GM18511 (cell line): ENCODE results near the gene OVOL3.
"Not testable (repeated sequence)": the region's sequence is repeated elsewhere in the genome, so short reads cannot be mapped to it uniquely, and the experiment has no call there.

Experiments
- ATAC-seq: cut with Tn5 transposase; IDR thresholded peaks from one replicate; pipeline ENCODE4 v1.9.1; 2021; ENCODE audit warnings: mild to moderate bottlenecking, moderate library complexity; ENCODE audit not compliant: unreplicated experiment

Gene OVOL3

DNA sequence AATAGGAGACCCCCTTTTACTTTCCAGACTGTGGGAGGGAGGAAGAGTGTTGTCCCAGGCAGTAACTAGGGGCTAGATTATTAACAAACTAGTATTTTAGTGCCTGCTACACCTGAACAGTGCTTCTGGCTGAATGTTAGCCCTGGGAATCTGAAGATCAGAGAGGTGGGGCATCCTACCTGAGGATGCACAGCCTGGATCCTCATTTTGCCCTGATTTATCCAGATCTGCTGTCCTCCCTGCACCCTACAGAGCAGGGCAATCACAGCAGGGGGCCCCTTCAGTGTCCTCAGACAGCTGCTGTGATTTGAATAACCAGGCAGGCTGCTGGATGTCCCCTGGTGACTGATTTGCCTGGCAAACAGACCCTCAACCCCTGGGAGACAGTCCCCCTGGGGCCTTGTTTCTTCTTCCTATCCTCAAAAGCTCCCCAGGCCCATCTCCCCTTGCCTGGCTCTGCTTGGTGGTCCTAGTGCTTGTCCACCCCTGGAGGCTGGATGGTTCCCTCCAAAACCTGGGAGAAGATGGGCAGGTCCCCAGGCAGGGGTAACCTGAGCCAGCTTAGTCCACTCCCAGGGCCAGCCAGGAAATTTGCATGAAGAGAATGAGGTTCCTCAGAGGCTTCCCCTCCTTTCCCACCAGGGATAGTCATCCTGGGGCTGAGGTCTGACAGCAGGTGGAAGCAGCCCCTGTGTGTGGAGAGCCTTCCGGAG, at the start of gene OVOL3:
OVOL3 (plus strand) TSS at position 657 of the 713 bp plus-strand sequence. CDS start 60 bp downstream, outside the sequence.
- ATAC-seq: no peak

DNA sequence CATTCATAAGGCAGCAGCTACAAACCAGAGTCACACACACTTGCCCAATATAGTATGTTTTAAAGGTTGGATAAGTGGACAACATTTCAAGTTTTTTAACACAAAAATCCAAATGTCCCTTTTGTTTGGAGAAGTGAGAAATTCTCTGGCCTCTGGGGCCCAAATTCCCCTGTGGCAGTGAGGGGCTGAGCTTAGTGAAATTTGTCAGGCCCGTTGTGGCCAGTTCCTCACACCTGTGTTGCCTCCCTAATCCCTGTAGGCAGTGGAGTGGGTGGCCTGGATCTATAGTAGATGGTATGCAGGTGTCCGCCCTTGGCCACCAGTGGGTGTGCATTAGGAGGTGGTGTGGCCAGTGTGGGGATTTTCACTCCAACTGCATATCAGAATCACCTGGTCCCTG, 49.6 kb upstream of the OVOL3 start:
- ATAC-seq: no peak

DNA sequence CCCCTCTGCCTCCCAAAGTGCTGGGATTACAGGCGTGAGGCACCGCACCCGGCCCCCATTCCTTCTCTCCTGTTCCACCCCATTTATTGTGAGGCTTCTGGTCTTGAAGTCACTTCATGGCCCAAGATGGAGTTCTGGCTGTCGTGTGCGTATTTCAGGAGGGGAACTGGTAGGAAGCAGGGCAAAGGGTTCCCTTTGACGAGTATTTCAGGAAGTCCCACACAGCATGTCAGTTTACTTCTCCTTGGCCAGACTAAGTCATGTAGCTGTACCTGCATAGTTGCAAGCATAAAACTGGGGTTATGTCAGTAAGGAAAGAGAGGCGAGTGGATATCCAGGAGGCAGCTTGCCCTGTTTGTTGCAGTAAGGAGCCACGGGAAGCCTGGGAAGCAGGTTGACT, 46.1 kb upstream of the OVOL3 start:
- no peak for ATAC-seq

DNA sequence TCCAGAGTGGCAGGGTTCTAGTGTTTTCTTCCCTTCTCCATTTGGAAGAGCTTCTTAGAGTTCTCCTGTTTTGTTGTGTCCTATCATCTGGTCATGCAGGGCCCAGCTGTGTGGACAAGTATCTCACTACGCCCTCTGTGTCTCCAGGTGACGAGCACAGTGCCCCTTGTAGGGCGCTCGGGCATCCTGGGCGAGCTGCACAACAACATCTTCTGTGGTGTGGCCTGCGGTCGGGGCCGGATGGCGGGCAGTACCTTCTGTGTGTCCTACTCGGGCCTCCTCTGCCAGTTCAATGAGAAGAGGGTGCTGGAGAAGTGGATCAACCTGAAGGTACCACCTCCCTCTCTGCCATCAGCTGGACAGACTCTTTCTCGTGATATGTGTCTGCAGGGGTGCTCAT, 43.3 kb upstream of the OVOL3 start:
- ATAC-seq: no peak

DNA sequence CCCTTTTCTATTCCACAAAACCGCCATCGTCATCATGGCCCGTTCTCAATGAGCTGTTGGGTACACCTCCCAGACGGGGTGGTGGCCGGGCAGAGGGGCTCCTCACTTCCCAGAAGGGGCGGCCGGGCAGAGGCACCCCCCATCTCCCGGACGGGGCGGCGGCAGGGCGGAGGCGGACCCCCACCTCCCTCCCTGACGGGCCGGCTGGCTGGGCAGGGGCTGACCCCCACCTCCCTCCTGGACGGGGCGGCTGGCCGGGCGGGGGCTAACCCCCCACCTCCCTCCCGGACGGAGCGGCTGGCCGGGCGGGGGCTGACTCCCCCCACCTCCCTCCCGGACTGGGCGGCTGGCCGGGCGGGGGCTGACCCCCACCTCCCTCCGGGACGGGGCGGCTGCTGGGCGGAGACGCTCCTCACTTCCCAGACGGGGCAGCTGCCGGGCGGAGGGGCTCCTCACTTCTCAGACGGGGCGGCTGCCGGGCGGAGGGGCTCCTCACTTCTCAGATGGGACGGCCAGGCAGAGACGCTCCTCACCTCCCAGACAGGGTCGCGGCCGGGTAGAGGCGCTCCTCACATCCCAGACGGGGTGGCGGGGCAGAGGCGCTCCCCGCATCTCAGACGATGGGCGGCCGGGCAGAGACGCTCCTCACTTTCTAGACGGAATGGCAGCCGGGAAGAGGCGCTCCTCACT, 42.0 kb upstream of the OVOL3 start:
- ATAC-seq: not testable (repeated sequence)

DNA sequence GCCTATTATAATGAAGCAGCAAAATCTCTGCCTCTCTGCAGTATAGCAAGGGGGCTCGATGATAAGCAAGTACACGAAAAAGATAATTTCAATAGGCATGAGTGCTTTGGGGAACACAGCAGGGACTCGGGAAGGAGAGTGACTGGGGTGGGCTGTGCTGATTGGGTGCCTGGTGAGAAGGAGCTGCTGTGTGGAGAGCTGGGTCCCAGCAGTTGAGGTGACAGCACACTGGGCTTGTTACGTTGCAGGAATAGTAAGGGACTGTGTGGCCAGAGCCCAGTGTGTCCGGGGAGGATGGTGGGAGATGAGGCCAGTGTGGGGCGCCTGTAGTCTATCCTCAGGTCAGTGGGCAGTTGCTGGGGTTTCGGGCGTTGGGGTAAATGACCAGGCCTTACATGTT, 38.9 kb upstream of the OVOL3 start:
- no peak for ATAC-seq

DNA sequence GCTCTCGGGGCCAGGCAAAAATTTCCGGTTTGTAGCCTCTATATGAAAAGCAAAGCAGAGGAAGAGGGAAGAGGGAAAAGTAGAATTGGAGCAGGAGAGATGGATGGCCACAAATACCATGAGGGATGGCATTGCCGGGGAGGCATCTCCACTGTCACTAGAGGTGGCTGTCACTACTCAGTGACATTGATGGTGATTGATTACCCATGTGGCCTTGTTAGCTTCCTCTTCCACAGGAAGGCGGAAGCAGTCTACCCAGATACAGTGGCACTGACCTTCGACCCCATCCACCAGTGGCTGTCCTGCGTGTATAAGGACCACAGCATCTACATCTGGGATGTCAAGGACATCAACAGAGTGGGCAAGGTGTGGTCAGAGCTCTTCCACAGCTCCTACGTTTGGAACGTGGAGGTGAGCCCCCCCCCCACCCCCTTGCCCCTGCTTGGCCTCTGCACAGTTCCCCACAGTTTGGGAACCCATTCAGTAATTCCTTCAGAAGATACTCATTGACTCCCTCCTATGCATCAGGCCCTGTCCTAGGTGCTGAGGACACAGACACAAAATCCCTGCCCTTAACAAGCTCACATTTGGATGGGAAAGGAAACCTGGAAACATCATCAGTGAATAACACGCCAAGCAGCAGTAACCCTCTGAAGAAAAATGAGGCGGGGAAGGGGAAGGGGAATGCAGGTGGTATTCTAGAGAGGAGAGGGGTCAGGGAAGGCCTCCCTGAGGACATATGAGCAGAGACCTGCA, 37.6 kb upstream of the OVOL3 start:
- no peak for ATAC-seq

DNA sequence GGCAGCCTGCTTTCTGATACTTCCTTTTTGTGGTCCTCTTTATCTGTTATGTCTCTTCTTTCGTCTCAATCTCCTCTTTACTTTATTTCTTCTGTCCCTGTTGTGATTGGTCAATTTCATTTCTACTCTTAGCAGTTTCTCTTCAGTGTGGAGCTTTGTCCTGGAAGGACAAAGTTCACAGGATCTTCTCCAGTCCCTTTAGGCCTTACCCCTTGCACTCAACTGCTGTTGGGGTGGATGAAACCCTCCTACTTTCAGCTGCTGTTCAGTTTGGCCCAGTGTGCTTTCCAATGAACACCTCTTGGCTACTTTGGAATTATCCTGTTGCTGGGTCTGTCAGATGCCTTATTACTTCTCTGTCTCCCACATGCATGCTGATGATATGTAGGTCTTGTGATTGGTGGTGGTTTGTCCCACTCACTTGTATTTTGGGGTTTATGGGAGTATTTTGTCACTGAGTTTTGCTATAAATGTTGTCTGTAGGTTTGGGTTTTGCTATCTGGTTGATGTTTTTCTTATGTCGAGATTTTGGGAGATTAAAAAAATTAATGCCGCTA, 31.5 kb upstream of the OVOL3 start:
- no peak for ATAC-seq

DNA sequence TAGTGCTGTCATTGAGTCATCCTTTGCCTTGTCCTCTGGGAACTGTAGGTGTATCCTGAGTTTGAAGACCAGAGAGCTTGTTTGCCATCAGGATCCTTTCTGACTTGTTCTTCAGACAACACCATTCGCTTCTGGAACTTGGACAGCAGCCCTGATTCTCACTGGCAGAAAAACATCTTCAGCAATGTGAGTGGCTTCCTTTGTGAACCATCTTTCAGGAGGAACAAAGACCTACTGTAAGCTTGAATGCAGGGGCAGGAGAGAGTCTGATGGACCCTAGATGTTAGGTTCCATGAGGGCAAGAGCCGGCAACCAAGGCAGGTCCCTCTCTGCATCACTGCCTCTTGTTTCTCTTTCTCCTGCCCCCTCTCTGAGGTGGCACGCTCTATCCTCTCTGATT, 29.6 kb upstream of the OVOL3 start:
- ATAC-seq: no peak

DNA sequence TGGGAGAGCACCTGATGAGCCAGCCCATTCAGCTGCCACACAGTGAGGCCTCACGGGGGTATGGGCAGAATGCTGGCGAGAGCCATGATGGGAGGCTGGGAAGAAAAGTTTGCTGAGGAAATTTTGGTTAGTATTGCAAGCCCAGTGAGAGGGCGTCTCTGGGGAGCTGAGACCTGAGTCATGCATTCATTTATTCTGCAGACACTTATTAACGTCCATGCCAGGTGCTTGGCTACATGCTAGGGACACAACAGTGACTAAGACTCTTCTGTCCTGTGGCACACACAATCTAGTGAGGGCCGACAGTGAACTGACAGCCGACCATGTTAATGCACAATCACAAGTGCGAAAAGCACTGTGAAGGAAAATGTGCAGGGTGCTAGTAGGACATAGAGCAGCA, 29.0 kb upstream of the OVOL3 start:
- ATAC-seq: no peak

DNA sequence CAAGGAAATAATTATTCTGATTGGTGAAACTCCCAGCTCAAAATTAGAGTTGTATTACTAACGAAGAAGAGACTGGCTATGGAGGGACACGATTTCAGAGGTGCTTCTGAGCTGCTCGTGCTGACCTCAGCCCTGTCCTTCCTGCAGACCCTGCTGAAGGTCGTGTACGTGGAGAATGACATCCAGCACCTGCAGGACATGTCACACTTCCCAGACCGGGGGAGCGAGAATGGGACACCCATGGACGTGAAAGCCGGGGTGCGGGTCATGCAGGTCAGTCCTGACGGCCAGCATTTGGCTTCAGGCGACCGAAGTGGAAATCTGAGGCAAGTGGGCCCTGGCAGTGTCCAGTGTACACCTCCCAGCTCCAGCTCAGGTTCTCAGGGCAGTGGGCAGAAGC, 28.0 kb upstream of the OVOL3 start:
- no peak for ATAC-seq

DNA sequence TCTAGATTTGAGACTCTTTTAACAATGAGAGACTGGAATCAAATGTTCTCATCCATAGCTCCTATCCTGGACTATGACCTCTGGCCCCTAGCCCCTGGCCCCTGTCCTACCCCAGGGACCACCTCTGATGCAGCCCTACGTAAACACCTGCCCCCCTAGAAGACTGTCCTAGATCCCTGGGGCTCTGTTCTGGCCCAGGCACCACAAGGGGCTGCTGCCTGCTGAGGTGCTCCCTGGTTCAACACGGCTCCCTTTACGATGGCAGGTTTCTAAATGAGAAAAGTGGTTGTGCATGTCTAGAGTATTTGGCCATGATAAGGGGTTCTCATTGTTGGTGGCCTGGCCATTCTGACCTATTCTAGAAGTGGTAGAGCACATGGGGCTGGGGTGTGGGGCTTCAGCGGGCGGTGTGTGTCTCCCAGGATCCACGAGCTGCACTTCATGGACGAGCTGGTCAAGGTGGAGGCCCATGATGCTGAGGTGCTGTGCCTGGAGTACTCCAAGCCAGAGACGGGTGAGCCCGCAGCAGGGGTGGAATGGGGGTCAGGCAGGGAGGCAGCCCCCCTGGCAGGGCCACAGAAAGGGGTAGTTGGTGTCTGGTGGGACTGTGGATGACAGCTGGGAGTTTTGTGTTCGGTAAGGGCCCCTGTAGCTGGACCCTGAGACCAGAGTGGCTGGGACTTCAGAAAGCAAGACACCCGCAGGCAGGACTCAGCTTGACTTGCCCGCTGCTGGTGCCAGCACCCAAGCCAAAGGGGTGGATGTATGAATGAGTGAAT, 26.5 kb upstream of the OVOL3 start:
- ATAC-seq: no peak

DNA sequence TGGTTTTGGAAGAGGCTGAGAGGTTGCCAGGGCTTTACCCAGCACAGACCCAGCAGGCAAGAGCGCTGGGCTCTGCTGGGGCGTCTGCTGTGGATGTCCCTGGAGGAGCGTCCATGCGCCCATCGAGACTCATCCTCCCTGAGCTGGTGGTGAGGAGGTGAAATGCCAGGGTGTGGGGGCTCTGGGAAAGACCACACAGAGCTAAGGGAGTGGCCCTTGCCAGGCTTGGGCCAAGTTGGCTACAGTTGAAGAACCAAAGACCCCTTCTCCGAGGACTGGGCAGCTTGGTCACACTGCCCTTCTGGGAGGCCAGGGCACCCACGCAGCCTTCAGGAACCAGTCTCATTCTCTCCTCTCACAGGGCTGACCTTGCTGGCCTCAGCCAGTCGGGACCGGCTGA, 24.6 kb upstream of the OVOL3 start:
- ATAC-seq: no peak

DNA sequence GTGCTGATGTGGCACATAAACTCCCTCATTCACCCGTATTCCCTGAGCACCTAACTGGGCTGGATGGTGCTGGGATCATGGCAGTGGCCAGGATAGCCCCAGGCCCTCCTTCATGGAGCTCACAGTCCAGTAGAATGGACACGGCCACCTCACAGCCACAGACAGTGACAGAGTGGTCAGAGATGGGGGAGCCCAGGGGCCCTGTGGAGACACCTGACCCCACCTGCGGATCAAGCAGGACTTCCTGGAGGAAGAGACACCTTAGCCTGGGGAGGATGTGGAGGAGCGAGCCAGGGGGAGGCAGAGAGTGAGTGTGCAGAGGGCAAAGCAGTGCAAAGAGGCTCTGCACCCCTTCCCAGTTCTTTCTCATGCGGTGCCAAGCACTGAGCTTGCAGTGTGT, 21.1 kb upstream of the OVOL3 start:
- no peak for ATAC-seq

DNA sequence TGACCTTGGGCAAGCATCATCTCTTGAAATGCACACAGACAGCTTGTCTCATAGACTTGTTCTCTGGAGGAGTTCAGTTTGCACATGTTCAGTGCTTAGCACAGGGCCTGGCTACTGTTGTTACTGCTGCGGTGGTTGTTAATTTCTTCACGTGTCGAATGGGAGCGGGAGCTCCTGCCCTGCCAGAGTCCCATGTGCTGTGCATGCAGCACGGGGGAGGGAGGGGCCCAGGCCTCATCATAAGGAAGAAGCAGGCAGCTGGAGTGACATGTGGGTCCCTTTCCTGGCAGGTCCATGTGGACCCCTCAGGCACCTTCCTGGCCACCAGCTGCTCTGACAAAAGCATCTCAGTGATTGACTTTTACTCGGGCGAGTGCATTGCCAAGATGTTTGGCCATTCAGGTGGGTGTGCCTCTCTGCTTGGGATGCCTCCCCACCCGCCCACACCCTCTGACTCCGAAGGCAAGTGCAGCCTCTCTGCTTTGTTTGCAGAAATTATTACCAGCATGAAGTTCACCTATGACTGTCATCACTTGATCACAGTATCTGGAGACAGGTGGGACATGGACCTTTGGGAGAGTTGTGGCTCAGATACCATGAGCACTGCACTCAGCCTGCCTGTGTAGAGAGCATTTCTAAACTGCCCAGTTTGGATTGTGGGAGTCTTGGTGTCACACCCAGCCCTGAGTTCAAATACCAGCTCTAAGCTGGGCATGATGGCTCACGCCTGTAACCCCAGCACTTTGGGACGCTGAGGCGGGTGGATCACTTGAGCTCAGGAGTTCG, 19.8 kb upstream of the OVOL3 start:
- ATAC-seq: no peak

DNA sequence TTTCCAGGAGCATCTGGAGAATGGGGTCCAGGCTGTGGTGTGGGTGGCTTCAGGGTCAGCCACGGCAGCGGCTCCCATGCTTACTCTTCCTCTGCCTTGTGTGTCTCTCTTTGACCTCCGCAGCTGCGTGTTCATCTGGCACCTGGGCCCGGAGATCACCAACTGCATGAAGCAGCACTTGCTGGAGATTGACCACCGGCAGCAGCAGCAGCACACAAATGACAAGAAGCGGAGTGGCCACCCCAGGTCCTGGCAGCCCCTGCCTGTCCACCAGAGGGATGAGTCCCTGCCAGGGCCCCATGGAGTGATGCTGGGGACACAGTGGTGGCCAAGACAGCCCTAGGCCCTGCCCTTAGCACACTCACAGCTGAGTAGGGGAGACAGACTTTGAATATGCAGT, 18.4 kb upstream of the OVOL3 start:
- no peak for ATAC-seq

DNA sequence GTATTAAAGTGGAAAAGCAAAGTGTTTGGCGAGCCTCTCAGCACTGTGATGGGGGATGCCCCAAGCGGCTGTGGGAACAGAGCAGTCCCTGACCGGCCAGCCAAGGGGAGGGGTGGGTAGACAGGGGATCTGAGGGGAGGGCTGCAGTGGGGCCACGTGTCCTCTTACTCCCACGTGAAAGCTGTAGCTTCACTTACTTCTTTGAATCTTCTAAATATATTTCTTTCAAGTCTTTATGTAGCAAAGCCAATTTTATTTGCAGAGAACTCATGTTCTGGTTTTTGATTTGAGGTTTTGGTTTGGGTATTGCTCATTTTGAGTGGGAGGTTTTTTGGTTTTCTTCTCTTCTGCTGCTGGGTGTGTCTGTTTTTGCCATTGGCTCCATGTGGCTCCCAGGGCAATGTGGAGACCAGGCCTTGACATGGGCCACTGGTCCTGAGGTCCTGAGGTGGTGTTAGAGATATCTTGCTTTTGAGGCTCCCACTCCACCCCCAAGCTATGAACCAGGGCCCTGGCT, 17.7 kb upstream of the OVOL3 start:
- ATAC-seq: no peak

DNA sequence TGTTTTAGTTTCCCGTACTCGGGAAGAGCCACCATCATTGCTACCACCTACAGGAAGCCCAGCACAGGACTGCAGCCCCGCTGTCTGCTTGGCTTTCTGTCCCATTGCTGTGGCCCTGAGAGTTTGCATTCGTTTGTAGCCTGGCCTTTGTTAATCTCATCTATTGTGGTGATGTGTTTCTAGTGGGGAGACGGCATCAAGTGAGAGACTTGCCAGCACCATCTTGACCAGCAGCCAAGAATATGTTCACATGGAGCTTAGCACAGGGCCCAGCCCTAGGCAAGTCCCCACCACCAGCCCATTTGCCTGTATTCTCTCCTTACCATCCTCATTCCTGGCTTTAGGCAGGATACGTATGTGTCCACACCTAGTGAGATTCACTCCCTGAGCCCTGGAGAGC, 17.3 kb upstream of the OVOL3 start:
- no peak for ATAC-seq

DNA sequence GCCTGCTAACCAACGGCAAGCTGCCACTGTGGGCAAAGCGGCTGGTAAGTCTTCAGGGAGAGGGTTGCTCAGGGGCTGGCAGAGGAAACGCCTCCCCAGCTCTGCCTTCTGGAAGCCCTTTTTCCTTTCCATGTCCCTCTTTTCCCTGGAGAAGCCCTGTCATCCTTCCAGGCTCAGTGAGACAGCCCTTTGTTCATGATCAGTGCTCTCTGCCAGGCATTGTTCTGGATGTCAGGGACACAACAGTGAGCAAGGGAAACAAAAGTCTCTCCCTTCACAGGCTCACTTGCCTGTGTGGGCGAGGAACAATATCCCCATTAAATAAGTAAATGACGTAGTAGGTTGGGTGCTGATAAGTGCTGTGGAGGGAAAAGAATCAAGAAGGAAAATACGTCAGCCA, 13.9 kb upstream of the OVOL3 start:
- no peak for ATAC-seq
